HEK293 (cell line): ENCODE measurements around the gene BBC3.

ENCODE experiments used
- BCL11A ChIP-seq: fragments of 450-650 bp; formaldehyde crosslinking; IDR thresholded peaks from 2 replicates; pipeline ENCODE4 v1.5.1; 2016; ENCODE audit warnings: low read depth, missing biosample characterization, missing genetic modification characterization
- GLIS2 ChIP-seq: fragments of 450-650 bp; formaldehyde crosslinking; IDR thresholded peaks from 2 replicates; pipeline ENCODE4 v1.5.1; 2016; ENCODE audit warnings: missing biosample characterization, missing genetic modification characterization
- HOXD13 ChIP-seq: sonication (generic); formaldehyde crosslinking; IDR thresholded peaks from 2 replicates; pipeline ENCODE4 v1.8.0; 2022; ENCODE audit warnings: missing genetic modification reagents, borderline replicate concordance
- KLF1 ChIP-seq: fragments of 450-650 bp; formaldehyde crosslinking; IDR thresholded peaks from 2 replicates; pipeline ENCODE4 v1.5.1; 2016; ENCODE audit warnings: missing biosample characterization, missing genetic modification characterization
- KLF9 ChIP-seq: fragments of 450-650 bp; formaldehyde crosslinking; IDR thresholded peaks from 2 replicates; pipeline ENCODE4 v1.5.1; 2016; ENCODE audit warnings: missing biosample characterization, missing genetic modification characterization, low read depth
- MZF1 ChIP-seq: fragments of 450-650 bp; formaldehyde crosslinking; IDR thresholded peaks from 2 replicates; pipeline ENCODE4 v1.5.1; 2017; ENCODE audit warnings: missing biosample characterization, missing genetic modification characterization, borderline replicate concordance
- SCRT2 ChIP-seq: fragments of 450-650 bp; formaldehyde crosslinking; IDR thresholded peaks from 2 replicates; pipeline ENCODE4 v1.5.1; 2016; ENCODE audit warnings: missing biosample characterization, missing genetic modification characterization
- YY2 ChIP-seq: fragments of 450-650 bp; formaldehyde crosslinking; IDR thresholded peaks from 2 replicates; pipeline ENCODE4 v1.5.1; 2016; ENCODE audit warnings: missing biosample characterization, missing genetic modification characterization
- ZBTB1 ChIP-seq: fragments of 450-650 bp; formaldehyde crosslinking; IDR thresholded peaks from 2 replicates; pipeline ENCODE4 v1.5.1; 2016; ENCODE audit warnings: missing biosample characterization, missing genetic modification characterization
- ZBTB21 ChIP-seq: fragments of 450-650 bp; formaldehyde crosslinking; IDR thresholded peaks from 2 replicates; pipeline ENCODE4 v1.5.1; 2017; ENCODE audit warnings: missing biosample characterization, missing genetic modification characterization
- ZFP69B ChIP-seq: fragments of 450-650 bp; formaldehyde crosslinking; IDR thresholded peaks from 2 replicates; pipeline ENCODE4 v1.5.1; 2016; ENCODE audit warnings: missing biosample characterization, missing genetic modification characterization
- ZNF112 ChIP-seq: fragments of 450-650 bp; formaldehyde crosslinking; IDR thresholded peaks from 2 replicates; pipeline ENCODE4 v1.5.0; 2017; ENCODE audit warnings: missing biosample characterization, missing genetic modification characterization
- ZNF114 ChIP-seq: fragments of 450-650 bp; formaldehyde crosslinking; IDR thresholded peaks from 2 replicates; pipeline ENCODE4 v1.5.0; 2017; ENCODE audit warnings: missing biosample characterization, missing genetic modification characterization
- ZNF132 ChIP-seq: fragments of 450-650 bp; formaldehyde crosslinking; IDR thresholded peaks from 2 replicates; pipeline ENCODE4 v1.5.1; 2017; ENCODE audit warnings: missing biosample characterization, missing genetic modification characterization, borderline replicate concordance
- ZNF138 ChIP-seq: fragments of 450-650 bp; formaldehyde crosslinking; IDR thresholded peaks from 2 replicates; pipeline ENCODE4 v1.5.1; 2016; ENCODE audit warnings: missing biosample characterization, missing genetic modification characterization, borderline replicate concordance
- ZNF146 ChIP-seq: fragments of 450-650 bp; formaldehyde crosslinking; IDR thresholded peaks from 2 replicates; pipeline ENCODE4 v1.5.1; 2016; ENCODE audit warnings: missing biosample characterization, missing genetic modification characterization
- ZNF335 ChIP-seq: fragments of 450-650 bp; formaldehyde crosslinking; conservative IDR thresholded peaks from 2 replicates; pipeline ENCODE4 v1.5.1; 2016; ENCODE audit warnings: missing biosample characterization, missing genetic modification characterization
- ZNF416 ChIP-seq: fragments of 450-650 bp; formaldehyde crosslinking; IDR thresholded peaks from 2 replicates; pipeline ENCODE4 v1.5.1; 2016; ENCODE audit warnings: missing biosample characterization, missing genetic modification characterization
- ZNF433 ChIP-seq: fragments of 450-650 bp; formaldehyde crosslinking; IDR thresholded peaks from 2 replicates; pipeline ENCODE4 v1.5.1; 2016; ENCODE audit warnings: missing biosample characterization, missing genetic modification characterization, low read depth
- ZNF48 ChIP-seq: fragments of 450-650 bp; formaldehyde crosslinking; IDR thresholded peaks from 2 replicates; pipeline ENCODE4 v1.5.1; 2016; ENCODE audit warnings: missing biosample characterization, missing genetic modification characterization
- ZNF514 ChIP-seq: fragments of 450-650 bp; formaldehyde crosslinking; IDR thresholded peaks from 2 replicates; pipeline ENCODE4 v1.5.1; 2016; ENCODE audit warnings: missing biosample characterization, missing genetic modification characterization
- ZNF544 ChIP-seq: fragments of 450-650 bp; formaldehyde crosslinking; IDR thresholded peaks from 2 replicates; pipeline ENCODE4 v1.5.0; 2017; ENCODE audit warnings: missing biosample characterization, missing genetic modification characterization
- ZNF558 ChIP-seq: fragments of 450-650 bp; formaldehyde crosslinking; IDR thresholded peaks from 2 replicates; pipeline ENCODE4 v1.5.1; 2016; ENCODE audit warnings: missing biosample characterization, missing genetic modification characterization
- ZNF585B ChIP-seq: fragments of 450-650 bp; formaldehyde crosslinking; IDR thresholded peaks from 2 replicates; pipeline ENCODE4 v1.5.1; 2016; ENCODE audit warnings: missing biosample characterization, missing genetic modification characterization
- ZNF600 ChIP-seq: fragments of 450-650 bp; formaldehyde crosslinking; IDR thresholded peaks from 2 replicates; pipeline ENCODE4 v1.5.1; 2016; ENCODE audit warnings: missing biosample characterization, missing genetic modification characterization
- ZNF621 ChIP-seq: fragments of 450-650 bp; formaldehyde crosslinking; IDR thresholded peaks from 2 replicates; pipeline ENCODE4 v1.5.1; 2017; ENCODE audit warnings: missing biosample characterization, missing genetic modification characterization
- ZNF624 ChIP-seq: fragments of 450-650 bp; formaldehyde crosslinking; IDR thresholded peaks from 2 replicates; pipeline ENCODE4 v1.5.1; 2017; ENCODE audit warnings: missing biosample characterization, missing genetic modification characterization
- ZNF664 ChIP-seq: fragments of 450-650 bp; formaldehyde crosslinking; IDR thresholded peaks from 2 replicates; pipeline ENCODE4 v1.5.1; 2016; ENCODE audit warnings: missing biosample characterization, missing genetic modification characterization
- ZNF677 ChIP-seq: fragments of 450-650 bp; IDR thresholded peaks from 2 replicates; pipeline ENCODE4 v1.5.0; 2018; ENCODE audit warnings: missing biosample characterization, mild to moderate bottlenecking, missing genetic modification characterization, moderate library complexity
- ZNF747 ChIP-seq: fragments of 450-650 bp; formaldehyde crosslinking; IDR thresholded peaks from 2 replicates; pipeline ENCODE4 v1.5.1; 2016; ENCODE audit warnings: missing biosample characterization, missing genetic modification characterization
- ZNF76 ChIP-seq: fragments of 450-650 bp; formaldehyde crosslinking; IDR thresholded peaks from 2 replicates; pipeline ENCODE4; 2016; ENCODE audit warnings: low read depth, missing biosample characterization, missing genetic modification characterization, borderline replicate concordance
- ZNF830 ChIP-seq: fragments of 450-650 bp; IDR thresholded peaks from 2 replicates; pipeline ENCODE4 v1.5.0; 2018; ENCODE audit warnings: missing biosample characterization, missing genetic modification characterization, low read depth, mild to moderate bottlenecking, moderate library complexity
- TF ChIP-seq, protein P1 (sequence below): fragments of 450-650 bp; formaldehyde crosslinking; IDR thresholded peaks from 2 replicates; pipeline ENCODE4 v1.5.1; 2016; ENCODE audit warnings: missing biosample characterization, missing genetic modification characterization
- TF ChIP-seq, protein P2 (sequence below): fragments of 450-650 bp; formaldehyde crosslinking; IDR thresholded peaks from 2 replicates; pipeline ENCODE4; 2016; ENCODE audit warnings: missing biosample characterization, missing genetic modification characterization
- TF ChIP-seq, protein P3 (sequence below): fragments of 450-650 bp; formaldehyde crosslinking; IDR thresholded peaks from 2 replicates; pipeline ENCODE4 v1.5.1; 2016; ENCODE audit warnings: missing biosample characterization, missing genetic modification characterization
- TF ChIP-seq, protein P4 (sequence below): fragments of 450-650 bp; formaldehyde crosslinking; IDR thresholded peaks from 2 replicates; pipeline ENCODE4 v1.5.1; 2016; ENCODE audit warnings: missing biosample characterization, missing genetic modification characterization
- TF ChIP-seq, protein P5 (sequence below): sonication (generic); formaldehyde crosslinking; IDR thresholded peaks from 2 replicates; pipeline ENCODE4 v1.8.1; 2022; ENCODE audit warnings: mild to moderate bottlenecking, moderate library complexity, missing genetic modification reagents

The BBC3 gene

DNA sequence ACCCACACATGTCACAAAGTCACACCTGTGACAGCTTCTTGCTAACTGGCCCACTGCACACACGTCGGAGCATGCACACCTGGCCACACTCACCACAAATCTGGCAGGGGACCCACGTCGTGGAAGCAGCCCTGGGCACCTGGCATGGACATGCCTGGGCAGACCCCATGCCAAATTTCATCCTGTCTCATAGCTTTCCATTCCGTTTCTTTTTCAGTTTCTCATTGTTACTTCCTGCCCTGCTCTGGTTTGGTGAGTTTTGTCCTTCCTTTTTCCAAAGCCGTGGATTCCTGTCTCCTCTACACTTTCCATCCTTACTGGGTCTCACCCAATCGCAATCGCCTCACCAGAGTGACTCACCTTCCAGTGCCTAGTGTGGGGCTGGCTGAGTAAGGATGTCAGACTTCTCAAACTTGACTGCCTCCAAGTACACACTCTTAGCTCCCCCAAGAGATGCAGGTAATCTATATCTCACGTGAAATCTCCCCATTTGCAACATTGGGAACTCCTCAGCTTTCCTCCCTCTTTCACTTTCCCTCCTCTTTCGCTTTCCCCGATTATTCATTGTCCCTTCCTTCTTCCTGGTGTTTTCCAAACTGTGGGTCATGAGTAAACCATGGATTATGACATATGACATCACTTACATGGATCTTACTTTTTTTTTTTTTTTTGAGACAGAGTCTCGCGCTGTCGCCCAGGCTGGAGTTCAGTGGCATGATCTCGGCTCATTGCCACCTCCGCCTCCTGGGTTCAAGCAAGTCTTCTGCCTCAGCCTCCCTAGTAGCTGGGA, 1.6 kb upstream of the BBC3 start (continued):
- TF ChIP-seq, protein P1, sequence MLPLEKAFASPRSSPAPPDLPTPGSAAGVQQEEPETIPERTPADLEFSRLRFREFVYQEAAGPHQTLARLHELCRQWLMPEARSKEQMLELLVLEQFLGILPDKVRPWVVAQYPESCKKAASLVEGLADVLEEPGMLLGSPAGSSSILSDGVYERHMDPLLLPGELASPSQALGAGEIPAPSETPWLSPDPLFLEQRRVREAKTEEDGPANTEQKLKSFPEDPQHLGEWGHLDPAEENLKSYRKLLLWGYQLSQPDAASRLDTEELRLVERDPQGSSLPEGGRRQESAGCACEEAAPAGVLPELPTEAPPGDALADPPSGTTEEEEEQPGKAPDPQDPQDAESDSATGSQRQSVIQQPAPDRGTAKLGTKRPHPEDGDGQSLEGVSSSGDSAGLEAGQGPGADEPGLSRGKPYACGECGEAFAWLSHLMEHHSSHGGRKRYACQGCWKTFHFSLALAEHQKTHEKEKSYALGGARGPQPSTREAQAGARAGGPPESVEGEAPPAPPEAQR: no peak
- TF ChIP-seq ZNF544 (tag by site-specific recombination) (no peak), KLF1 (tag by site-specific recombination) (no peak), ZNF416 (tag by site-specific recombination) (no peak), ZBTB21 (peak; percentile 87), ZNF48 (tag by site-specific recombination) (no peak), ZNF112 (tag by site-specific recombination) (no peak), ZNF624 (tag by site-specific recombination) (no peak), ZNF114 (tag by site-specific recombination) (no peak), YY2 (tag by site-specific recombination) (no peak), ZNF335 (tag by site-specific recombination) (peak; percentile 5; the same call in 1 of the 2 replicates), ZNF677 (tag by site-specific recombination) (no peak), ZNF558 (peak; percentile 65; the same call in 1 of the 2 replicates), KLF9 (tag by site-specific recombination) (no peak), ZNF146 (no peak), GLIS2 (no peak), ZNF138 (tag by site-specific recombination) (no peak), SCRT2 (tag by site-specific recombination) (0 out of 2 replicates have a peak, but pooled peaks have one; percentile 18), ZNF830 (tag by site-specific recombination) (no peak), ZNF747 (no peak), BCL11A (tag by site-specific recombination) (no peak), ZNF600 (tag by site-specific recombination) (peak; percentile 46; the same call in 1 of the 2 replicates), MZF1 (tag by site-specific recombination) (no peak), ZNF664 (tag by site-specific recombination) (no peak; the same call in 1 of the 2 replicates), ZNF514 (tag by site-specific recombination) (no peak), ZNF621 (no peak), HOXD13 (CRISPR knock-in tag) (no peak), ZBTB1 (tag by site-specific recombination) (no peak), ZFP69B (peak; percentile 53; the same call in 1 of the 2 replicates), ZNF76 (tag by site-specific recombination) (no peak), ZNF132 (tag by site-specific recombination) (no peak), ZNF433 (tag by site-specific recombination) (no peak), ZNF585B (tag by site-specific recombination) (no peak)
- TF ChIP-seq, protein P2, sequence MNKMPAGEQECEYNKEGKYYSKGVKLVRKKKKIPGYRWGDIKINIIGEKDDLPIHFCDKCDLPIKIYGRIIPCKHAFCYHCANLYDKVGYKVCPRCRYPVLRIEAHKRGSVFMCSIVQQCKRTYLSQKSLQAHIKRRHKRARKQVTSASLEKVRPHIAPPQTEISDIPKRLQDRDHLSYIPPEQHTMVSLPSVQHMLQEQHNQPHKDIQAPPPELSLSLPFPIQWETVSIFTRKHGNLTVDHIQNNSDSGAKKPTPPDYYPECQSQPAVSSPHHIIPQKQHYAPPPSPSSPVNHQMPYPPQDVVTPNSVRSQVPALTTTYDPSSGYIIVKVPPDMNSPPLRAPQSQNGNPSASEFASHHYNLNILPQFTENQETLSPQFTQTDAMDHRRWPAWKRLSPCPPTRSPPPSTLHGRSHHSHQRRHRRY: no peak
- TF ChIP-seq, protein P3, sequence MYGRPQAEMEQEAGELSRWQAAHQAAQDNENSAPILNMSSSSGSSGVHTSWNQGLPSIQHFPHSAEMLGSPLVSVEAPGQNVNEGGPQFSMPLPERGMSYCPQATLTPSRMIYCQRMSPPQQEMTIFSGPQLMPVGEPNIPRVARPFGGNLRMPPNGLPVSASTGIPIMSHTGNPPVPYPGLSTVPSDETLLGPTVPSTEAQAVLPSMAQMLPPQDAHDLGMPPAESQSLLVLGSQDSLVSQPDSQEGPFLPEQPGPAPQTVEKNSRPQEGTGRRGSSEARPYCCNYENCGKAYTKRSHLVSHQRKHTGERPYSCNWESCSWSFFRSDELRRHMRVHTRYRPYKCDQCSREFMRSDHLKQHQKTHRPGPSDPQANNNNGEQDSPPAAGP (tag by site-specific recombination): no peak
- TF ChIP-seq, protein P4, sequence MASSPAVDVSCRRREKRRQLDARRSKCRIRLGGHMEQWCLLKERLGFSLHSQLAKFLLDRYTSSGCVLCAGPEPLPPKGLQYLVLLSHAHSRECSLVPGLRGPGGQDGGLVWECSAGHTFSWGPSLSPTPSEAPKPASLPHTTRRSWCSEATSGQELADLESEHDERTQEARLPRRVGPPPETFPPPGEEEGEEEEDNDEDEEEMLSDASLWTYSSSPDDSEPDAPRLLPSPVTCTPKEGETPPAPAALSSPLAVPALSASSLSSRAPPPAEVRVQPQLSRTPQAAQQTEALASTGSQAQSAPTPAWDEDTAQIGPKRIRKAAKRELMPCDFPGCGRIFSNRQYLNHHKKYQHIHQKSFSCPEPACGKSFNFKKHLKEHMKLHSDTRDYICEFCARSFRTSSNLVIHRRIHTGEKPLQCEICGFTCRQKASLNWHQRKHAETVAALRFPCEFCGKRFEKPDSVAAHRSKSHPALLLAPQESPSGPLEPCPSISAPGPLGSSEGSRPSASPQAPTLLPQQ: peak; percentile 66
- TF ChIP-seq, protein P5, sequence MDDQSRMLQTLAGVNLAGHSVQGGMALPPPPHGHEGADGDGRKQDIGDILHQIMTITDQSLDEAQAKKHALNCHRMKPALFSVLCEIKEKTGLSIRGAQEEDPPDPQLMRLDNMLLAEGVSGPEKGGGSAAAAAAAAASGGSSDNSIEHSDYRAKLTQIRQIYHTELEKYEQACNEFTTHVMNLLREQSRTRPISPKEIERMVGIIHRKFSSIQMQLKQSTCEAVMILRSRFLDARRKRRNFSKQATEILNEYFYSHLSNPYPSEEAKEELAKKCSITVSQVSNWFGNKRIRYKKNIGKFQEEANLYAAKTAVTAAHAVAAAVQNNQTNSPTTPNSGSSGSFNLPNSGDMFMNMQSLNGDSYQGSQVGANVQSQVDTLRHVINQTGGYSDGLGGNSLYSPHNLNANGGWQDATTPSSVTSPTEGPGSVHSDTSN (CRISPR knock-in tag): no peak
